Measurements from ENCODE around the gene ATP6V1C2. TPM values are rescaled to one million over a fixed set of nuclear protein-coding genes. Genes with fewer than 3 reads are reported as not detected.
A peak's percentile ranks its signal among the peaks of the same experiment; 100 is the strongest.

ATP6V1C2 gene
- polyA plus RNA-seq (2013, experiment 1 of 2; ENCODE audit: insufficient read length): 1.0 TPM
- polyA plus RNA-seq (2013, experiment 2 of 2; ENCODE audit: insufficient read length): 1.5 TPM

GRCh38 chr2:10721396-10722251 is at the start of gene ATP6V1C2:
Gene ATP6V1C2, plus strand, starts transcription at chr2:10721630. Its CDS starts 1,220 bp downstream, at chr2:10722850.
- no peak for DNase-seq

DNA sequence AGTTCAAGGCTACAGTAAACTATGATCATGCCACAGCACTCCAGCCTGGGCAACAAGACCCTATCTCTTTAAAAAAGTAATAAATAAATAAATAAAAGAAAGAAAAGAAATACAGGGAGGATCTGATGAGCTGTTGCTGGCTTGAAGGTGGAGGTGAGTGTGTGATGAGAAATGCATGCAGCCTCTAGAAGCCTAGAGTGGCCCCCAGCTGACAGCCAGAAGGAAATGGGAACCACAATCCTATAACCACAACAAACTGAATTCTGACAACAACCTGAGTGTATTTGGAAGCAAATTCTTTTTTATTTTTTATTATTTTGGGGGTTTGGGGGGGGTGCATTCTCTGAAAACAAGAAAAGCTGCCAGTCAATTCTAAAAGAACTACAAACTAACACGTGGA is 46.3 kb upstream of the ATP6V1C2 start:
- DNase-seq: no peak

DNA sequence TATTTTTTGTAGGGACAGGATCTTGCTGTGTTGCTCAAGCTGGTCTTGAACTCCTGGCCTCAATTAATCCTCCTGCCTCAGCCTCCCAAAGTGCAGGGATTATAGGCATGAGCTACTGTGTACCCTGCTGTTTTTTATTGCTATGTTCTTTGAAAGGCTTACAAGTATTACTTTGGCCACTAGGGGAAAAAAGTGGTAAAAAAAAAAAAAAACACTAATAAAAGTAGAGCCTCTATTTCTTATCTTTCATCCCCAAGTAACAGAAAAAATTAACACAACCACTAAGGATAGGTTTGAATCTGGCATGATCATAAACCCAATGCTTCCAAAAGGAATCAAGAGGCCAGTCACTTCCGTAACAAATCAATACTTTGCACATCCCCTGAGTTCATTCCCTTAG is 43.2 kb upstream of the ATP6V1C2 start:
- no peak for DNase-seq

- DNase-seq: no peak
These were observed 41.2 kb upstream of the ATP6V1C2 start for GRCh38 chr2:10680214-10680613.

- DNase-seq: no peak
These were observed 40.5 kb upstream of the ATP6V1C2 start for GRCh38 chr2:10680957-10681356.

DNA sequence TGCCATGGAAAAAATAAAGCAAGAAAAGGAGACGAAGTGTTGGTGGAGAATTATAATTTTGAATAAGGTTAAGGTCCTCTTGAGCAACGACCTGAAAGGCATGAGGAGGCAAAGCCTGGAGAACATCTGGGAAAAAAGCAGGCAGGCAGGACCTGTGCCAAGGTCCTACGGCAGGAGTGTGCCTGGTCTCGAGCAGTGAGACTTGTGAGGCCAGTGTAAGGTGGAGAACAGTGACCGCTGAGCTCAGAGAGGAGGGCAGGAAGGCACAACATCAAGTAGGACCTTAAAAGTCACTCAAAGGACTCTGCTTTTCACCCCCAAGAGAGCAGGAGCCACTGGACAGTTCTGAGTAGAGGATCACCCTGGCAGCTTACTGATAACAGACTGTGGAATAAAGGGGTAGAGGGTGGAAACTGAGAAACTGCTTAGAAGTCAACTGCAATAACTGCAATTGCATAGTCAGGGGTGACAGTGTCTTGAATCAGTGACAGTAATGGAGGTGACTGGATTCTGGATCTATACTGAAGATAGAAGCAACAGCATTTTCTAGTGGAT is 35.2 kb upstream of the ATP6V1C2 start:
- DNase-seq: no peak

DNA sequence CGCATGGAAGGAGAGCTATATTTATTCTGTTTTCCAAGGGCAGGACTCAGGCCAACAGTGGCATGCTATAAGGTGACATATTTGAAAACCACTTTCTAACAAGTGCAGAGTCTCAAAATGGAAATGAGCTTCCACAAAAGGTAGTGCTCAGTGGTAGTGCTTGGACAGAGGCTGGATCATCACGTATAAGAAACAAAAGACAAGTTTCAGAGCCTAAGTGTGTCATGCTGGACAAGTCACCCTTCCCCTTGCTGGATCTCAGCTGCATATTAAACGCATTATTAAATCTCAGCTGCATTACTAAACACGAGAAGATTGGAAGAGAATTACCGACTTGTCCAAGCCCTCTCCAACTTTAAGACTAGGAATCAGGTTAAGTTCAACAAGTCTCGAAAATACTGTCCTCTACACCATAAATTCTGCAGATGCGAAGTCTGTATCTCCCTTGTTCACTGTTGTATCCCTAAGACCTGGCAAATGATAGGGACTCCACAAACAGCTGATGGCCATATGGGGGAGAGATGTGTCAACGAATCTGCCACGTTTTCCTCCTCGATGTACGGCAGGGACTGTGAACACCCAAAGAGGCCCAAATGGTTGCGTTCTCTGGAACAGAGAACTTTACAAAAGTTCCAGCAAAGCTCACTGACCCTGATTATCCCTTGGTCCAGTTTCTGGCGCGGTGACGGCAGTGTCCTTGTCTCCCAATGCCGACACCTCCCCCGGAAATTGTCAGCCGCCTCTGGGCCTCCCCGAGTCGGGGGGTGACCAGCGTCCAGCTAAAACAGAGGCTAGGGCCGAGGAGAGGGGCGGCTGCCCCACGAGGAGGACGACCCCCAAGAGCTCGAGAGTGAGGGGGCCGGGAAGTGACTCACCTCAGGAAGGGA is 32.3 kb upstream of the ATP6V1C2 start:
- peak; percentile 3 for DNase-seq

DNA sequence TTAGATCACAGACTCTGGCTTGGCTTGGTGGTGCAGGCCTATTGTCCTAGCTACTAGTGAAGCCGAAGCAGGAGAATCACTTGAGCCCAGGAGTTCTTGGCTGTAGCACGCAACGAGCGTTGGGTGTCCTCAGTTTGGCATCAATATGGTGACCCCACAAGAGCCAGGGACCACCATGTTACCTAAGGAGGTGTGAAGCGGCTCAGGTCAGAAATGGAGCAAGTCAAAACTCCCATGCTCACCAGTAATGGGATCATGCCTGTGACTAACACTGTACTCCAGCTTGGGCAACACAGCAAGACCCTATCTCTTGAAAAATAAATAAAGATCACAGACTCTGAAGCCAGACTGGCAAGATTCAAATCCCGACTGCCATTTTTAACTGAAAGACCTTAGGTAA is 29.9 kb upstream of the ATP6V1C2 start:
- no peak for DNase-seq

DNA sequence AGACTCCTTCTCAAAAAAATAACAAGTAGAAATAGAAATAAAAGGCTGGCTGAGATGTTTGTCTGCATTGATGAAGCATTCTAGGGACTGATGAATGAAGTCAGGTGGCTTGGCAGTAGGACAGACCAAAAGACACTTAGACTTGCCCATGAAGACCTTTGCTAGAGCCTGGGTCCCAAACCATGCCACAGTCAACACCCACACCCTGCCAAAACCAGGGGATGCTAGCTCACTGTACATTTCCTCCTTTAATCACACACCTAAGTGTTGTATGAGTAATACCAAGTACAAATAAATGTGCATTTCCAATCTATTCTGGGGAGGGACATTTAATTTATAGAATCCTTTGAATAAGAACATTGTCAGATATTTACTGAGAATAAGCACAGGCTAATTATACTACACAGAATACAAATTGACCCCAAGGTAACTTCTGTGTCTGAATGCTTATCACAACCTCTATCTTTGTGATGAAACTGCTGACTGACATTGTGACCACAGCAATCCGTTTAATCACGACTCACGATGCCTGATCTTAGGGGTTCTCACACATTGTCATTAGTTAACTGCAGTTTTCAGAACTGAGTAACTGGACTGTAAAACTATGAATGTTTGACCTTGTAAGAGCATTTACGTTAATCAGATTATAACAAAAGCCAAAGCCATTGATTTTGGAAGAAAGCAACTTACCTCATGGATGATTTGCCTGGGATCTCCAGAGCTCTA is 21.2 kb upstream of the ATP6V1C2 start:
- DNase-seq: no peak

GRCh38 chr2:10704034-10704594 is 17.3 kb upstream of the ATP6V1C2 start:
- DNase-seq: no peak

GRCh38 chr2:10706033-10706432 is 15.4 kb upstream of the ATP6V1C2 start:
- DNase-seq: no peak

GRCh38 chr2:10707831-10708230 is 13.6 kb upstream of the ATP6V1C2 start:
- no peak for DNase-seq

DNA sequence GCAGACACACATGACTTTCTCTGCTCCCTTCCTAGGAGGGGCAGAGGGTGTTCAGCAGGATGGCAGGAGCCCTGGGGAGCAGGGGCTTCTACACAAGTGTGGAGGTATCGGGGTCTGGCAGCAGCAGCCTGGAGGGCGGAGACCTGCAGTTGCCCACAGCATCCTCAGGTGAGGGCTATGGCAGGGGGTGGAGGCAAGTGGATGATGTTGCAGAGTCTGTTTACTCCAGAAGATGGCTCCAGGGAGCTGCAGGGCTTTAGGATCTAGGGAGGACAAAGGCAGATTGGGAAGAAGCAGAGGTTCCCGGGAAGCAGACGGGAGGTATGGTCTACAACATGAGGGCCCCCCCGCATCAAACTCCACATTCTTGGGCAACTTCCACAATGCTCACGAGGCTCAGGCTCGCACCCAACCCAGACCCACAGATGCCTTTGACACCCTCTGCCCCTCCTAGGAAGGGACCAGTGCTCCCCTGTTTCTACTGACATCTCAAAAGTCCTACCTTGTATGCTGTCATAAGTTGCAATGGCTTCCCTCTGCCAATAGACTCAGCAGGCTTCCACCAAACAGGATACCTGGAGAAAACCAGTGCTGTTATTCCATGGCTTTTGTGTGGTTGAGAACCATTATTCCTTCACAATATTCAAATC is 12.0 kb upstream of the ATP6V1C2 start:
- peak; percentile 8 for DNase-seq

- DNase-seq: no peak
These were observed 9.1 kb upstream of the ATP6V1C2 start for GRCh38 chr2:10712185-10712809.

- no peak for DNase-seq
These were observed 4.8 kb upstream of the ATP6V1C2 start for GRCh38 chr2:10716581-10716980.

GRCh38 chr2:10717628-10718027 is 3.8 kb upstream of the ATP6V1C2 start:
- peak; percentile 57 for DNase-seq

- DNase-seq: no peak
These were observed 1.1 kb upstream of the ATP6V1C2 start for GRCh38 chr2:10720306-10720705.

GRCh38 chr2:10720947-10721395 is 459 bp upstream of the ATP6V1C2 start:
- DNase-seq: no peak

DNA sequence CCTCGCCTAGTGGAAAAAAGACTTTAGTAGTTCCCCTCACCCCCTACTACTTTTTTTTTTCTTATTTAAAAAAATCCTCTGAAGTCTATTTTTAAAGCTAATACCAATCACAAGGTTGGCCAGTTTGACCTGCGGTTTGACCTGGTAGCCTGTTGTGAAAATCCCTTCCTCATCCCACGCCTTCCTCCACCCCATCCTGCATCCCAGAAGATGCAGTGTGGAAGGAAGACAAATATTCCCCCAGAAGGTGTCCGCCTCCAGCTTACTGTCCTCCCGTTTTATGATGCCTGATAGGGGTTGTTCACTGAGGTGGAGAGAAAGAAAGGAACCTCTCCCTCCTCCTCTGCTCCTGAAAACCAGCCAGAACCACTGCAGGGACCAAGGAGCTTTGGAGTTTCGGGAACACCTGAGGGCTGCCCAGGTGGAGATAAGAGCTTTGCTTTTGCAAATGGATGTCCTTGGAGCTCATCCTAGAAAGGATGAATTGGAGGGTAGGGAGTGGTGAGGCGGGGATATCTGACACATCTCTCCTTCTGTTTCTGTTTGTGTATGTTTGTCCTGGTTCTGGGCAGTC is 909 bp downstream of the ATP6V1C2 start:
- no peak for DNase-seq

DNA sequence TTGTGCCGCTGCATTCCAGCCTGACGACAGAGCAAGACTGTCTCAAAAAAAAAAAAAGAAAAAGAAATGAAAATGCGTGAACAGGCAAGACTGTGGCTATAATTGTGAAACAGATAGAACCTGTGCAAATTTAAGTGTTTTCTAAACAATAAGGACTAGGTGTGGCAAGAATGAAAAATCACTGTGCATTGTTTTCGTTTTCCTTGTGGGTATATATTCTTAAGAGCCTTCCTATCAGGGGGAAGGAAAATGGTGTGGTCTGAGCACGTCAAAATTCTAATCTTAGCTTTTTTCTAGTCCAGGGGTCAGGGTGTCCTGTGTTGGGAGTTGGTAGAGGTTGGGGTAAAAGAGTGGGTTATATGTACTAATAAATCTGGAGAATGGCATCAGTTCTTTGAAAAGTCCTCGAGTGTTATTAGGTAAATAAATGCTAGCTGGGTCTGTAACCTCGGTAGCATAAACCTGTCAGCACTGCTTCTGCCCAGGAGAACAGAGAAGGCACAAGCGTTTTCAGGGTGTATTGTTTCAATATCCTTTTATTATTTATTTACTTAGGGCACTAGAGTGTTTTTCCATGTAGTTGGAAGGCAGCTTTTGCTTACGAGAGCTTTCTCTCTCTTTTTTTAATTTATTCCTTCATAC is 11.6 kb downstream of the ATP6V1C2 start:
- DNase-seq: no peak
